Hindlimb muscle (tissue), 1 donor: Measurements from ENCODE around the gene DRGX. TPM values are rescaled to one million over a fixed set of nuclear protein-coding genes. Genes with fewer than 3 reads are reported as not detected.

Source experiments
- DNase-seq: peaks from one replicate; pipeline ENCODE4 v3.0.0-alpha.2; 2013
- polyA plus RNA-seq: library from polyadenylated mRNA; unstranded; fragments of 120-200 nt; gene quantifications from one replicate; pipeline ENCODE4 v1.2.1, GENCODE V29; 2013; ENCODE audit not compliant: insufficient read length

DRGX gene
- polyA plus RNA-seq, 1 donor: not detected

DNA sequence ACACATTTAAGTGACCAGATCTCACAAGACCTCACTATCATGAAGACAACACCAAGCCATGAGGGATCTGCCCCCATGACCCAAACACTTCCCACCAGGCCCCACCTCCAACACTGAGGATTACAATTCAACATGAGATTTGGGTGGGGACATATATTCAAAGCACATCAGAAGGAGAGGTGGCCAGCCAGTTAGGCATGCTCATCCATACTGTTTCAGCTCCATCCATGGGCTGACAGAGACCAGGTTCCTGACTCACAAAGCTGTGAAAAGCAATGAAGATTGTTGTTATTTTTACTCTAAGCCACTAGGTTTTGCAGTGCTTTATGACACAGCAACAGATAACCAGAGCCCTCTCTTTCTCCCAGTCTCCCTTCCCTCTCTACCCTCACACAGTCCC lies 60.9 kb downstream of the DRGX start:
- no peak for DNase-seq

DNA sequence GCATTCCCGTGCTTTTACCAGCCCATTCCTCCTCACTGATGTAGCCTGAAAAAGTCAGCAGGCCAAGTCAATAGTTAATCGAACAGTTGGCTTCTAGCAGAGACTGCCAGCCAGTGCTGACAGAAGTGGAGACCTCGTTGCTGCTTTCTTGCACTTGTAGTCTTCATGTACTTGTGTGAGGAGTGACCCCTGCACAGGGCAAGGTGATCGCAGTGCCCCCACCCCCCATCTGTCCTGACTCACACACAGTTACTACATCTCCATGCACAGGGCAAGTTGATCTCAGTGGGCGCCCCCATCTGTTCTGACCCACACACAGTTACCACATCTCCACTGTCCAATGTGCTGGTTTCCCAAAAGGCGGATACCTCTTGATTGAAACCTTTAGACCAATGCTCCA lies 62.7 kb downstream of the DRGX start:
- no peak for DNase-seq

GRCh38 chr10:49332768-49333167 lies 63.1 kb downstream of the DRGX start:
- no peak for DNase-seq

DNA sequence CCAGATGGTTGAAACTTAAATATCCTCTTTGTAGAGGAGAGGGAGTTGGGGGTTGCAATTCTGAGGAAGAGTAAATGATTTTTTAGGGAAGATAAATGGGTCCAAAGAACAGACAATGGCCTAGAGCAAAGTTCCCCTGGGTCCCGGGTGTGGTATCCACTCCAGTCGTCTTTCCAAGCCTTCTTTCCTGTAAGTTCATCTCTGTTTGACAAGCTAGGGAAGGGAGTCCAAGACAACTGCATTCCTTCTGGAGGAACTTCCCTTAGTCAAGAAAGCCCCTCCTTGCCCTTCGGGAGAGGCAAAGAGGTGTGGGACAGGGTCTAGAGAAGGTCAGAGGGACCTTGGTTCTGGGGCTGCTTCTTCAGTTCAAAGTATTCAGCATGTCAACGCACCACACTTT lies 63.6 kb downstream of the DRGX start:
- no peak for DNase-seq

GRCh38 chr10:49331431-49331830 lies 64.5 kb downstream of the DRGX start:
- no peak for DNase-seq

- no peak for DNase-seq
Measured at GRCh38 chr10:49330127-49330665, 65.7 kb downstream of the DRGX start.

GRCh38 chr10:49329146-49329505 lies 66.8 kb downstream of the DRGX start:
- DNase-seq: no peak

- no peak for DNase-seq
Measured at GRCh38 chr10:49328401-49329145, 67.3 kb downstream of the DRGX start.

GRCh38 chr10:49327036-49327813 lies 68.7 kb downstream of the DRGX start:
- DNase-seq: no peak

DNA sequence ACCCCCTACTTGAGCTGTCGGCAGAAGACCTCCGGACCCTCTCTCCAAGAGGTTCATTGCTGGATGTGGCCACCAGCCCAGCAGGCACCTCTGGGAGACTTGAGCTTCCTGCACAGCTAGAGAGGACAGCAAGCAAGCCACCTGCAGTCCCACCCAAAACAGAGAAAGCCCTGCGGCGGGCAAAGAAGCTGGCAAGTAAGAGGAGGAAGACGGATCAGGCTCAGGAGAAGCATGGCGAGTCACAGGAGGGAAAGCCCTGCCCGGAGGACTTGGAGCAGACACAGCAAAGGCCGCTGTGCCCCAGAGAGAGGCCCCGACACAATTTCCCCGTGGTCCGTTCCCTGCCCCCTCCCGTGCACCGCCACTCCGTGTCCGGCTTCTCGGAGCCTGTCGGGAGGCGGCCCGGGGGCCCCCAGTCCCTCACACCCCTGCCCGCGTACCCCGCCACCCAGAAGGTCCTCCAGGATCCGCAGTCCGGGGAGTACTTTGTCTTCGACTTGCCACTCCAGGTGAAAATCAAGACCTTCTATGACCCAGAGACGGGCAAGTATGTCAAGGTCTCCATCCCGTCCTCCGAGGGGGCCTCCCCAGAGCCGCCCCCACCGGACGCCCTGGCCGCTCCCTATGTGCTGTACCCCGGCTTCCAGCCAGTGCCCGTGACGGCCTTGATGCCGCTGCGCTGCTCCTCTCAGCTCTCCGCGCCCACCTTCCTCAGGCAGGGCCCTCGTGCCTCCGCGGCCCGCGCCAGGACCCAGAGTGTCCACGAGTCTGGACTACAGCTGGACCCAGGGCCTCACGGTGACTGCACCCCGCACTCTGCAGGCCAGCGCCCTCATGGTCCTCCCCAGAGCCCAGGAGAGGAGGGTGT lies 69.7 kb downstream of the DRGX start:
- no peak for DNase-seq

DNA sequence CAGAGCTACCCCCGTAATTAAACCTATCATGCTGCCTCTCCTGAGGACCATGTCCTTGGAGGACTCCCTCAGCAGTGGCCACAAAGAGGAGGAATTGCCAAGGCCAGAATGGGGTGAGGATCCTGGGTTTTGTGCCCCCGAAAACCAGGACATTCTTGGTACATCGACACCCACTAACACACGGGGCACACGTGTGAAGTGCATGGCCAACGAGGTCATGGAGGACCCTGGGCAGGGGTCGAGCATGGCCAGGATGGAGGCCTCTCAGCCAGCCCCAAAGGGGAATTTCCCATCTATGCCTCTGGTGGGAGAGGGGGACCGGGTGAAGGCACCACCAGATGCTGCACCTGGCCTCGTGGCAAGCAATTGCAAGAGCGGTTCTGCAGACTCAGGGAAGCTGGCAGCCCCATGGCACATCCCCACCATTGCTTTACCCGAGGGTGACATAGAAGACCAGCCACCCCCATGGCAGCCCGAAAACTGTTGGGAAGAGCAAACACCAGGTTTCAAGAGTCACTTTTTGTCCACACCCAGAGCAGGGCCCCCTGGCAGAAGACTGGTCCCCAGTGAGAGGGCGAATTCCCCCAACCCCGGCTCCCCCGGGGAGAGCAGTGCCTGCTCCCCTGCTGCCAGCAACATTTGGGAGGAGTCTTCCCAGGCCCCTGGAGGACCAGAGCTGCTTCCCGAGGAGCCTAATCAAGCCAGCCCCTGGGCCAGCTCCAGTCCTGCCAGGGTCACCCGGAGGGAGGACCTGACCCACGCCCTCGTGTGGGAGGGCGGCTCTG lies 70.6 kb downstream of the DRGX start:
- no peak for DNase-seq

DNA sequence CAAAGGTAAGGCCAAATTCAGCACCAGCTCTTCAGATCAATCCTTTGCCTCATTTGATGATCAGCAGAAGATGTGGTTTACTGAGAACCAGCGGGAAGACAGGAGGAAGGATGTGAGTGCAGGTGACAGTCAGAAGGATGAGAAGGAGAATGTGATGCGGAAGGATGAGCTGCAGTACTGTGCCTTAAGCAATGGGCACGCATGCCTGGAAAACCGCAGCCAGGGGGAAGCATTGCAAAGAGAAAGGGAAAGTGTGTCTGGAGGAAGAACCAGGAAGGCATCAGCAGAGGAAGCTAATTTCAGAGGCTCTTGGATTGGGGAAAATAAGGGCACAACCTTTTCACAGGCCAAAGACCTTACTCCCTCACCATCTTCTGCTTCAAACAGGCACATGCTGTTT lies 71.2 kb downstream of the DRGX start:
- DNase-seq: no peak

DNA sequence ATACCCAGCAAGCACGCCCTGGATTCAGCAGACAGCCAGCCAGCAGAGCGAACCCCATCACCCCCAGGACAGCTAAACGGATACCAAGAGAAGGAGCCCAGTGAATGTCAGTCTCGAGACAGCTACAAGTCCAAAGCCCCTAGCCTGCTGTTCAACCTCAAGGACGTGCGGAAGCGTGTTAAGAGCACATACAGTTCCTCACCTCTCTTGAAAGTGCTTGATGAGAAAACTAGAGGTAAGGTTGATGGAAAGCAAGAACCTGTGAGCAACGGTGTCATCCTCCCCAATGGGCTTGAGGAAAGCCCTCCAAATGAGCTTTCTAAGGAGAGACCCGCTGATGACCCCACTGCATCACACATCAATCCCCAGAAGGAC lies 72.0 kb downstream of the DRGX start:
- no peak for DNase-seq

DNA sequence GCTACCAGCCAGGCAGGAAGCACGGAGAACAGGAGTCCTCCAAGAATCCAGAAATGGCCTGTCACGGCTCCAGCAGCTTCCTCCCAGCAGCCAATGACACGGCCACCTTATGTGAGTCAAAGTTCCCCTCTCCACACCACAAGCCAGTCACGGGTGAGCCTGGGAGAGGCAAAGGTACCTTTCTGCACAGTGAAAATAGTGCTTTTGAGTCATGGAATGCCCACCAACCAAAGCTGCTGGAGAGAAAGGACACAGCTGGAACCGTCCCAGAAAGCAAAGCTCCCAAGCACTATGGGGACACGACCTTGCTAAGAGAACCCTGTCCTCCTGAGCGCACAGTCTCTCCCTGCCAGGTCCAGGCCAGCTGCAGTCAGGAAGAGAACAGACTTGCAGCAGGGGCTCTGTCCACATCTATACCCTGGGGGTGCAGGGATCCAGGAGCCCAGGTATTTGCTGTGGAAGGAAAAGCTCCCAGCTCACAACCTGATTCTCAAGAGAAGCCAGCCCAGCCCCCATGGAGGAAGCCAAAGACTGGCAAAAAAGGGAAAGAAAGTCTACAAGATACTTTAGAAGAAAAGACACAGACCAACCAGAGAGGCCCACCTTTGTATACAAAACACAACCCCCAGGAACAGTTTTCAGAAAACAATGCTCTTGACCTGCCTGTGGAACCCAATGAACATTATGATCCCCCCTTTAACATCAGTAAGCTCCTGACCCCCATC lies 72.6 kb downstream of the DRGX start:
- no peak for DNase-seq

- DNase-seq: no peak
Measured at GRCh38 chr10:49322371-49323170, 73.3 kb downstream of the DRGX start.

DNA sequence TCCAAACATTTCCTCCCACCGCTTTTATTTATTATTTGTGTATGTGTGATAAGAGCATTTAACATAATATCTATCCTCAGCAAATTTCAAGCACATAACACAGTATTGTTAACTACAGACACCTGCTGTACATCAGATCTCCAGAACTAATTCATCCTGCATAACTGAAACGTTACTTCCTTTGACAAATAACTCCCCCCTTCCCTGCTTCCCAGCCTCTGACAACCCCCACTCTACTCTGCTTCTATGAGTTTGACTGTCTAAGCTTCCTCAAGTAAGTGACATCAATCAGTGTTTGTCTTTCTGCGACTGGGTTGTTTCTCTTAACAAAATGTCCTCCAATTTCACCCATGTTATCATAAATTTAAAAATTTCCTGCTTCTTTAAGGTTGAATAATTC lies 74.9 kb downstream of the DRGX start:
- no peak for DNase-seq

GRCh38 chr10:49320191-49320590 lies 75.7 kb downstream of the DRGX start:
- DNase-seq: no peak

DNA sequence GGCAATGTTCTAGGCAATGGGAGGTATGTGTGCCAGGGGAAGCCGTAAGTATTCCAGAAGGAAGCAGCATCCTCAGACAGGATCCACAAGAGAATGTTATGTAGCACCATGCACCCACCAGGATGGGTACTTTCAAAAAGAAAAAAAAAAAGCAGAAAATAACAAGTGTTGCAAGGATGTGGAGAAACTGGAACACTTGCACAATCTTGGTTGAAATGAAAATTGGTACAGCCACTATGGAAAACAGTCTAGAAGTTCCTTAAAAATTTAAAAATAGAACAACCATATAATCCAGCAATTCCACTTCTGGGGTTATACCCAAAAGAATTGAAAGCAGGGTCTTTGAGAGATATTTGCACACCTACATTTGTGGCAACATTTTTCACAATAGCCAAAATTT lies 76.7 kb downstream of the DRGX start:
- DNase-seq: no peak

- DNase-seq: no peak
Measured at GRCh38 chr10:49318755-49319154, 77.1 kb downstream of the DRGX start.

GRCh38 chr10:49318028-49318427 lies 77.9 kb downstream of the DRGX start:
- DNase-seq: no peak

DNA sequence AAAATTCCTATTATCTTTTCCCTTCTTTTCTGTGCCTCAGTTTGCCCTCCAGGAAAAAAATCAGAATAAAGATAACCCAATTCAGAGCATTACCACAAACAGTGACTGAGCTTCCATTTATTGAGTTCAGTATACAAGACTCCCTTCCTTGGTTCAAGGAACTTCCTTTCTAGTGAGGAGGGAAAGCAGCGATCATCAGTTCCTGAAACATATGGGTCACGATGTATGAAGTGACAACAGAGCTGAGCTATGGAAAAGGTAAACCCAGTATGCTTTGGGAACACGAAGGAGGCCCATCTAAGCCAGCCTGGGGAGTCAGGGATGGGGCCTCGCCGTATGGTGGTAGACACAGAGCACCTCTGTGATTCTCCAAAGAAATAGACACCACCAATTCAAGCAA lies 81.1 kb downstream of the DRGX start:
- no peak for DNase-seq
